Embryonic facial prominence (tissue), 1 donor: Measurements from ENCODE around the gene GPR65.

ENCODE experiments used
- DNase-seq: peaks from one replicate; pipeline ENCODE4 v3.0.0-alpha.2; 2016; ENCODE audit errors: extremely low spot score

Gene GPR65

DNA sequence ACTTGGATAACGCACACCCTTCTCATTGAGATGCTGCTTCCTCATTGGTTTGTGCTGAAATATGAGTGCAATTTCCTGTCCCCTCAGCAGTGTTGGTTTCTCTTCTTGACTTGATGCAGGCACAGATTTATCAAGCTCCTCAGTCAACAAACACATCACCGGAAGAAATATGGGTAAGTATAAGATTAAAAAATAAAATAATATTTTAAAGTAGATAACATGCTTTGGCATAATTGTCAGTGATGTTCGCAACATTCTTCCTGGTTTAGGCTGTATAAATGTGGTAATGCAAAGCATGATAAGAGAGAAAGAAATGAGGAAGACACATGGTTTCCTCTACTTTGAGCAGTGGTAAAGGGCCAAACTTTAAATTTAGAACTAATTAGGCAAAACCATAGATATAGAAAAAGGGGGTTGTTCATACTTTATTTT lies at the start of gene GPR65:
Gene GPR65, plus strand, starts transcription at position 86 of the 432 bp plus-strand sequence. CDS start 5,713 bp downstream, outside the sequence.
- no peak for DNase-seq

GRCh38 chr14:87955501-87955900 lies 49.4 kb upstream of the GPR65 start:
- no peak for DNase-seq

DNA sequence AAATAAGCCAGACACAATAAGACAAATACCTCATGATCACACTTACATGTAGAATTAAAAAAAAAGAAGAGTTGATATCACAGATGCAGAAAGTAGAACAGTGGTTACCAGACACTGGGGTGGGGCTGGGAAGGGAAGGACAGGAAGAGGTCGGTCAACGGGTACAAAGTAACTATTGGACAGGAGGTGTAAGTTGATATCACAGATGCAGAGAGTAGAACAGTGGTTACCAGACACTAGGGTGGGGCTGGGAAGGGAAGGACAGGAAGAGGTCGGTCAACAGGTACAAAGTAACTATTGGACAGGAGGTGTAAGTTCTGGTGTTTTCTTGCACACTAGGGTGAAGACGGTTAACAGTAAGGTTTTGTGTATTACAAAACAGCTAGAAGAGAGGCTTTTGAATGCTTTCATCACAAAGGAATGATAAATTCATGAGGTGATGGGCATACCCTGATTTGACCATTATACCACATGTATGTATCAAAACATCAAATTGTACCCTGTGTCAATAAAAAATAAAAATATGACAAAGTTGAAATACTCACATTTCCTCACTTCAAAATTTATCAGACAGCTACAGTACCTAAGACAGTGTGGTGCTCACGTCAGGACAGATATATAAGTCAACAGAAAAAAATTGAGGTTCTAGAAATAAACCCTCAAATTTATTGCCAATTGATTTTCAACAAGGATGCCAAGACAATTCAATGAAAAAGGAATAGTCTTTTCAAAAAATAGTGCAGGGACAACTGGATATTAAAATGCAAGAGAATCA lies 44.7 kb upstream of the GPR65 start:
- no peak for DNase-seq

DNA sequence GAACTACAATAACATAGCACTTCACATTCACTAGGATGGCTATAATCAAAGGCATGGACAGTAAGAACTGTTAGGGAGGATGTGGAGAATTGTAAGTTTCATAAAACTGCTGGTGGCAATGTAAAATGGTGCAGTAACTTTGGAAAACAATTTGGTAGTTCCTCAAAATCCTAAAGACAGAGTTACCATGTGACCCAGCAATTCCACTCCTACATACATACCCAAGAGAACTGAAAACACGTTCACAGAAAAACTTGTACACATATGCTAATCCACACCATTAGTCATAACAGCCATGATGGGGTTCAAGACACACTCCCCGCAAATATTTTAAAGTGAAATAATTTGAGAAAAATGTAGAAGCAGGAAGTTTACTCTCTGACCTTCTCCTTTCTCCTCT lies 43.7 kb upstream of the GPR65 start:
- no peak for DNase-seq

DNA sequence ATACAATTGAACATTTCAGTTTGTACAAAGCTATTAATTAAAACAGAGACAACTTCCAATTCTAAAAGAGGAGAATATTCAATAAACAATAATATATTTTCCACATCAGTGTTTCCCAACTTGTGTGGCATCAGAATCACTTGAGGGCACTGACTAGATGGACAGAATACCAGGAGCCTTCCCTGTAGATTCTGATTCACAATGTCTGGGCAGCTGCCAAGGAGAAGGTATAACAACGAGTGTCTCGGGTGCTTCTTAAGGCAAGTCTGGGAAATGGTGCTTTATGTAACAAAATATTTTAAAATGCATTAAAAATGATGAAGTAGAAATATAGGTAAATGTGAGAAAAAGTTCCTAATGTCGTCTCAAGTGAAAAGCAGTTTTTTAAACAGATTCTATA lies 38.1 kb upstream of the GPR65 start:
- no peak for DNase-seq

DNA sequence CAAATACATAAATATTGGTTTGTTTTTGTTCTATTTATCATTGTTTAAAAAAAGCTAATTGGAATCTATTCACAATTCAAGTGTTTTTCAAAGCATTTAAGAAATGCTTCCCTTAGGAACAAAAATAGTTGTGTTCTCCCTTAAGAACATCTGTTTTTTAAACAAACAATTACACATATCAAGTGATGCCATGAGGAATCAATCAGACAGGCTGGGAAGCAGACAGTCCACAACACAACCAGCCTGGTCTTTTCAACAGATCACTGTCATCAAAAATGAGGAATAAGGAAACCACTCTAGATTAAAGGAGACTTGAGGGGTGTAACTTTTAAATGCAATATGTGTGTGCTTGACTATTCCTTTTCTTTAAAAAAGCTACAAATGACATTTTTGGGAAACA lies 37.4 kb upstream of the GPR65 start:
- no peak for DNase-seq

- DNase-seq, result no peak
These were observed 33.9 kb upstream of the GPR65 start for GRCh38 chr14:87971010-87971409.

- no peak for DNase-seq
These were observed 29.3 kb upstream of the GPR65 start for GRCh38 chr14:87975636-87976035.

GRCh38 chr14:87979689-87980088 lies 25.2 kb upstream of the GPR65 start:
- no peak for DNase-seq

GRCh38 chr14:87989221-87989955 lies 15.5 kb upstream of the GPR65 start:
- no peak for DNase-seq

GRCh38 chr14:87989956-87990299 lies 15.0 kb upstream of the GPR65 start:
- DNase-seq, result no peak

GRCh38 chr14:87990682-87991081 lies 14.3 kb upstream of the GPR65 start:
- DNase-seq, result no peak

DNA sequence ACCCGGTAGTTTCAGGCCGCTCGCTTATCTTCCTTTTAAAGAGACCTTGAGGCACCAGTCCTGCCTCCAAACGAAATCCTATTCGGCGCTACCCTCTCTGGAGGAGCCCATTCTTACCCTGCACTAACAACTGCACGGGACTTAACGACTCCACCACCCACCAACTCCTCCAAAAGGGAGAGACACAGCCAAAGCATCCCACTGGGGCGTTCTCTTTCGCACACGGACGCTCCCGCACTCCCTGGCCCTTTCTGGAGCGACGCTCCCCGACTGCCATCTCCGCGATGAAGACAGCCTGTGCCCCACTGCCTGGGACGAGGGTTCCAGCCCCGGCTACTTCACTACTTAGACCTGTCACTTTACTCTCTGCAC lies 12.6 kb upstream of the GPR65 start:
- DNase-seq, result no peak

DNA sequence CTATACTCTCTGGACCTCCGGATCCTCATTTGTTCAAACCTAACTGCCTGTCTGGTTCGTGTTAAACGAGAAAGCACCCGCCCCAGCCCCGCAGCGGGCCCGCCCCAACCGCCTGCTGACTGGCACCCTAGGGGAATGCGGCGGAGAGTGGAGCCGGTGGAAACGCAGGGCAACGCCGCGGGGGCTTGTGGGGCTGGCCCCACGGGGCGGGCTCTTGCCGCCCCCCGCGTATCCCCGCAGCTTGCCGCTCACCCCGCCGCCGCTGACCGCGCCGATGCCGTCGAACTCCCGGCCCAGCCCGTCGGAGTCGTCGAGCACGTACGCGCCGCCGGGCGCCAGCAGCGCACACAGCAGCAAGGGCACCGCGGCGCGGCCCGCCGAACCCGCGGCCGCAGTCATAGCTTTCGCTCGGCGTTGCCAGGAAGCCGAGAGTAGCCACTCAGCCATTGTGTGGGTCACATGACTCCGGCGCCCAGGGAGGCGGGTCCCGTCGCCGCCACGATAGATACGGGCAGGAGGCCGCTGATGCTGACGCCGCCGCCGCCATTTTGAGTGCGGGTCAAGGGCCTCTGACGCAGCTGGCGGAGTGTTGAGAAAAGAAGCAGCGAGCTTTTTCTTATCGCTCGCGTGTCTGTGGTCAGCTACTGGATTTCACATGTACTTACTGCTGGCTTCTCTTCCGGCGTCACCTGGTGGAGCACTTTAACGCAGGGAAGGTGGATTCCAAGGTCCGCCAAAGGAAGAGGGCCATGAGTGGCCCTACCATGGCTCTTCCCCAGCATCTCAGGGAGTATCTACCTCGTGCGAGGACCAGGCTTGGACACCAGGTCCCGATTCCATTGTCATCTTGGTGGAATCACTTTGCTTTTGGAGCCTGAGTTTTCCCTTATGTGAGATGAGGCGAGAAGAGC lies 12.0 kb upstream of the GPR65 start, which contains the start of gene GALC:
Gene GALC, minus strand, starts transcription at position 465 of the 911 bp plus-strand sequence. Its CDS starts 18 bp downstream, at position 447.
- DNase-seq, result peak; percentile 72

GRCh38 chr14:87994974-87995373 lies 10.0 kb upstream of the GPR65 start:
- no peak for DNase-seq

- no peak for DNase-seq
These were observed 9.2 kb upstream of the GPR65 start for GRCh38 chr14:87995500-87996290.

DNA sequence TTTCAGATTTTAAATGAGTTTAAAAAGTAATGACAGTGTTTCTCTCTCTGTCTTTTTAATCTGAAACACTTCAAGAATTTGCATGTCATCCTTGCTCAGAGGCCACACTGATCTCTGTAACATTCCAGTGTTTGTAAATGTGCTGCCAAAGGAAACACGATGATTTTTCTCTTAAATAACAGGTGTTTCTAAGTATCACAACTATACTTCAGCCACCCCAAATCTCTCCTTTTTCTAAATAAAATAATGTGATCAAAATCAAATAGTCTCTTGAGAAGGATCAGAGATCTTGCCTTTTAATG lies 8.7 kb upstream of the GPR65 start:
- no peak for DNase-seq

DNA sequence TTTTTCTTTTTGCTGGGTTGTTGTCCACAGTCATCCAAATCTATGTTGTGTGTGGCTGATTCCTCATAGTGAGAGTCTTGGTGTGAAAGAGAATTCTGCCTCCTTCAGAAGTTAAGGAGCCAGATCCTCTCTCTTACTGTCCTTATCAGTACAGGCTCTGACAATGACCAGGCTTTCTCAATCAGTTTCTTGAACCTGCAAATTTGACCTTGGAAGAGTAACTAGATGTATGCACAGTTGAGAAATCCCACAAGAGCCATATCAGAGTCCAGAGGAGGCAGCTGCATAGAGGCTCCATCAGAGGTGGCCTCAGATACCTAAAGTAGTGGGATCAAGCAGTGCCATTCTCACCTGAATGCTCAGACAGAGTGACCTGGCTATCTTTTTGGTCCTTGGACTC lies 6.5 kb upstream of the GPR65 start:
- no peak for DNase-seq

- DNase-seq, result no peak
These were observed 5.7 kb upstream of the GPR65 start for GRCh38 chr14:87999277-87999676.

DNA sequence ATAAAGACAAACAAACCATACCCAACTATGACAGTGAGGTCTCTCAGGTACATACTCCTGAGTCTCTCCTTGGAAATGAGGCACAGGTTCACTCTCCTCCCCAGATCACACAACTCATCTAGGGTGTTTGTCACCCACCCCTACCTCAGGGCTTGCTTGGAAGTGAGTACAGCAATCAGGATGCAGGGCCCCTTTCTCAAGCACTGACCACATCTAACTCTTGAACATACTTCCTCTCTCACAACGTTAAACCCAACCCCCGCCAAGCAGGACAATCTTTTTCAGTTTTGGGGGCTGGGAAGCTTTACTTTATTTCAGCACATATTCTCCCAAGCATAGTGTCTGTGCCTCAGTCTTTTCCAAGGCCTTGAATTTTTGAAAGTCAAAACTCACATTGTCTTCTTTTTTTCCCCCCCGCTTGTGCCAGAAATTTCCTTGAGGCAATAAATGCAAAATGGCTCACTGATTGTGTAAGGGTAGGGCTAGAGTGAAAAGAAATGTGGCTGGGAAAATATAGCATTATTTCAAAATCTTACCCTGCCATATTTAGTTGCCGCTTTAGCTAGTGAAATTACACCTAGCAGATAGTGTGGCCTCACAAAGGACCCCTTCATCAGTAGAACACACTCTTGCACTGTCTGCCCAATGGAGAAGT lies 2.4 kb upstream of the GPR65 start:
- DNase-seq, result no peak

DNA sequence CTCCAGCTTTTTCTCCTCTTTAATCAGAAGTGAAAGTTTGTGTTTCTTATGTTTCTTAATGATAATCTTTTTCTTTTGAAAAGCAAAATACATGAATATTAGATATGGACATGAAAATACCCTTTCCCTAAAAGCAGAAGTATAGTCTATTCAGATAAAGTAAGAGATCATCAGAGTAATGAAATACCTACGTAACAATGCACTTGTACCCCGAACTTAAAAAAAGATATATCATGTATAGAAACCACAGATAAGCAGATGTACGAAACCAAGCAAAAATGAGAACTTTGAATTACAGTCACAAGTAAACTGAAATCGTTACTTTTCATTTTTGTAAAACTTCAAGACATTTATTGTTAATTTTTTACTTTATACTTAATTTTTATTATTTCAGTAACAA lies 1.5 kb upstream of the GPR65 start:
- DNase-seq, result no peak
